CD4-positive, alpha-beta T cell (primary cell): Measurements from ENCODE around the gene RUNX3. TPM values are rescaled to one million over a fixed set of nuclear protein-coding genes. Genes with fewer than 3 reads are reported as not detected.
A peak's percentile ranks its signal among the peaks of the same experiment; 100 is the strongest.

ENCODE experiments used
- ATAC-seq: fragments of 200-7000 bp; cut with Tn5 transposase; one replicate; pipeline ENCODE4 v1.10.0; 2022; ENCODE audit warnings: mild to moderate bottlenecking; ENCODE audit not compliant: poor library complexity
- CTCF ChIA-PET: fragments of 350-600 bp; sonication (Branson Sonifier 250); formaldehyde crosslinking; loops from one replicate; lab custom pipeline; 2021; ENCODE audit warnings: antibody characterized with exemption, inconsistent platforms; lab: Charles Lee
- POLR2A ChIA-PET: fragments of 350-600 bp; sonication (Branson Sonifier 250); formaldehyde crosslinking; loops from one replicate; lab custom pipeline; 2021; ENCODE audit warnings: antibody characterized with exemption, inconsistent platforms; lab: Charles Lee
- DNase-seq, 14 experiments: peaks; one replicate each; pipeline ENCODE4 v3.0.0-alpha.2; 2013 to 2020; ENCODE audit warnings: mixed read lengths in 2 of 14
- H3K27ac ChIP-seq, 2 donors: one replicate each; pipeline versions ENCODE4 v1.5.1 to v1.7.0; 2013; ENCODE audit warnings: low read length in 2 of 2, low read depth in 1 of 2, mild to moderate bottlenecking in 1 of 2
- H3K27me3 ChIP-seq, 2 experiments: 1 replicate in 1 of 2; 2 replicates in 1 of 2; pipeline versions ENCODE4 v1.6.1 to v1.7.0; 2013; ENCODE audit warnings: low read length in 2 of 2, control low read depth in 1 of 2, mild to moderate bottlenecking in 1 of 2, moderate library complexity in 1 of 2; ENCODE audit not compliant: insufficient read depth in 2 of 2, control insufficient read depth in 1 of 2
- H3K36me3 ChIP-seq: one replicate; pipeline ENCODE4 v1.6.1; 2013; ENCODE audit warnings: low read length, control low read depth; ENCODE audit not compliant: insufficient read depth
- H3K4me1 ChIP-seq: one replicate; pipeline ENCODE4 v1.6.1; 2013; ENCODE audit warnings: low read length, control low read depth; ENCODE audit not compliant: insufficient read depth
- H3K4me3 ChIP-seq: one replicate; pipeline ENCODE4 v1.5.1; 2013; ENCODE audit warnings: mild to moderate bottlenecking, low read length, moderate library complexity
- H3K9me3 ChIP-seq, 2 experiments: 1 replicate in 1 of 2; 2 replicates in 1 of 2; pipeline versions ENCODE4 v1.6.1 to v1.7.0; 2013; ENCODE audit warnings: low read length in 2 of 2, mild to moderate bottlenecking in 2 of 2, control low read depth in 1 of 2, moderate library complexity in 1 of 2; ENCODE audit not compliant: control insufficient read depth in 1 of 2, insufficient read depth in 1 of 2
- H3K27ac Mint-ChIP-seq: one replicate; pipeline ENCODE4 v1.8.0; 2020; ENCODE audit warnings: mixed read lengths
- H3K27me3 Mint-ChIP-seq: one replicate; pipeline ENCODE4 v1.8.0; 2021; ENCODE audit warnings: mixed read lengths
- H3K36me3 Mint-ChIP-seq: one replicate; pipeline ENCODE4 v1.8.0; 2021; ENCODE audit warnings: low read depth, mixed read lengths
- H3K4me1 Mint-ChIP-seq: one replicate; pipeline ENCODE4 v1.8.0; 2021; ENCODE audit warnings: low read depth, mixed read lengths
- H3K4me3 Mint-ChIP-seq: one replicate; pipeline ENCODE4 v1.8.0; 2020; ENCODE audit warnings: mild to moderate bottlenecking, mixed read lengths
- H3K9me3 Mint-ChIP-seq: one replicate; pipeline ENCODE4 v1.8.0; 2020; ENCODE audit warnings: mixed read lengths
- intact Hi-C, 2 experiments: fragments of 100-400 bp; cut with DNase I in 1 of 2; cut with micrococcal nuclease in 1 of 2; formaldehyde crosslinking; loops; one replicate each; pipeline versions ENCODE4 v1.15.1 to v1.9.0; 2023 to 2025; cut with DNase I, micrococcal nuclease
- total RNA-seq, 174 experiments: library from RNA in 2 of 174; stranded (reverse) in 2 of 174; gene quantifications; one replicate each; pipeline ENCODE4 v1.2.3 and lab custom pipeline; 2021 to 2026
- TF ChIP-seq, protein P1 (sequence below): fragments of 200-600 bp; IDR thresholded peaks from one replicate; pipeline ENCODE4 v1.8.0; 2022; ENCODE audit warnings: antibody characterized with exemption, mild to moderate bottlenecking

RUNX3 gene
- total RNA-seq, 2 experiments from 2014 or later = 202 to 209 TPM

DNA sequence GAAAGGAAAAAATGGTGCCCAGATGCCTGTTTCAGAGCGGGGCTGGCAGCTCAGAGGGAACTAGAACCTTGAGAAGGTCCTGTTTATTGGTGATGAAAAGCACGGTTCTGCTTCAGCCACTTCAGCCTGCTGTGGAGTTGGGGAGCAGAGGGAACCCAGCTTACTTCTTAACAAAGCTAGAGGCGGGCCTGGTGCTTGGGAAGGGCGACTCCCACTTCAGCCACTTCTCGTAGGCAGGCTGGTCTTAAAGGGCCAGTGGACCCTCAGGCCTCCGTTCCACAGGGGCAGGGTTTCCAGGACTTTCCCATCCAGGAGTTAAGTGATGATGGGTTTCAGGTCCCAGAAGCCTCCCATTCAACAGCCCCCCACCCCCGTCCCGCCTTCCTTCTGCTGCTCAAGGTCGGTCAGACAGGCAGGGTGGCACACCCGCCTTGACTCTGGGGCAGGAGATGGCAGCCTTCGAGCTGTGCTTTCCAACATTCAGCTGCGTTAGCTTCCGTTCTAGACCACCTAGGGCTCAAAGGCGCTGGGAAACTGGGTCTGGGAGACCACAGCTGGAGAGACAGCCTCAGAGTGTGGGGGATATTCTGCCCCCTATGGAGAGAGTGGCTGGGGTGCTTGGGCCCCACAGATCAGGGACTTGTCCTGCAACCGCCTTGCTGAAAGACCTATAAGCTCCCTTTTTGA lies 3.4 kb downstream of the RUNX3 start:
- POLR2A ChIA-PET = interaction anchor here (0.6 to 8.3 kb wide), 12 partner anchors 8 to 848 kb away, joined by 3 to 121 read pairs (median 3); partner anchors contain the start of genes CLIC4 and RSRP1
- TF ChIP-seq, protein P1, sequence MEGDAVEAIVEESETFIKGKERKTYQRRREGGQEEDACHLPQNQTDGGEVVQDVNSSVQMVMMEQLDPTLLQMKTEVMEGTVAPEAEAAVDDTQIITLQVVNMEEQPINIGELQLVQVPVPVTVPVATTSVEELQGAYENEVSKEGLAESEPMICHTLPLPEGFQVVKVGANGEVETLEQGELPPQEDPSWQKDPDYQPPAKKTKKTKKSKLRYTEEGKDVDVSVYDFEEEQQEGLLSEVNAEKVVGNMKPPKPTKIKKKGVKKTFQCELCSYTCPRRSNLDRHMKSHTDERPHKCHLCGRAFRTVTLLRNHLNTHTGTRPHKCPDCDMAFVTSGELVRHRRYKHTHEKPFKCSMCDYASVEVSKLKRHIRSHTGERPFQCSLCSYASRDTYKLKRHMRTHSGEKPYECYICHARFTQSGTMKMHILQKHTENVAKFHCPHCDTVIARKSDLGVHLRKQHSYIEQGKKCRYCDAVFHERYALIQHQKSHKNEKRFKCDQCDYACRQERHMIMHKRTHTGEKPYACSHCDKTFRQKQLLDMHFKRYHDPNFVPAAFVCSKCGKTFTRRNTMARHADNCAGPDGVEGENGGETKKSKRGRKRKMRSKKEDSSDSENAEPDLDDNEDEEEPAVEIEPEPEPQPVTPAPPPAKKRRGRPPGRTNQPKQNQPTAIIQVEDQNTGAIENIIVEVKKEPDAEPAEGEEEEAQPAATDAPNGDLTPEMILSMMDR = no peak
- Mint-ChIP-seq H3K9me3 (no peaks in the 10 kb centered on the region), H3K27ac (peak overlapping the region; percentile 98), H3K4me1 (peaks cover 75% of the 10 kb centered on the region), H3K4me3 (peak overlapping the region; percentile 99), H3K36me3 (peaks cover 71% of the 10 kb centered on the region), H3K27me3 (no peaks in the 10 kb centered on the region)
- Histone ChIP-seq H3K4me3 (peak overlapping the region; percentile 83), H3K27ac (peak overlapping the region; percentile 55 to 91), H3K4me1 (peaks cover 81% of the 10 kb centered on the region), H3K27me3 (no peaks in the 10 kb centered on the region), H3K9me3 (no peaks in the 10 kb centered on the region), H3K36me3 (peaks cover 49% of the 10 kb centered on the region)
- ATAC-seq = no peak
- CTCF ChIA-PET = interaction anchor here (0.6 to 2.9 kb wide), 3 partner anchors 14 to 111 kb away, joined by 5 to 10 read pairs (median 9); no protein-coding TSS in a partner anchor
- DNase-seq = peak in 3 of 14 experiments; percentile 36 to 52 (median 50)
- intact Hi-C loops = no loop called here

DNA sequence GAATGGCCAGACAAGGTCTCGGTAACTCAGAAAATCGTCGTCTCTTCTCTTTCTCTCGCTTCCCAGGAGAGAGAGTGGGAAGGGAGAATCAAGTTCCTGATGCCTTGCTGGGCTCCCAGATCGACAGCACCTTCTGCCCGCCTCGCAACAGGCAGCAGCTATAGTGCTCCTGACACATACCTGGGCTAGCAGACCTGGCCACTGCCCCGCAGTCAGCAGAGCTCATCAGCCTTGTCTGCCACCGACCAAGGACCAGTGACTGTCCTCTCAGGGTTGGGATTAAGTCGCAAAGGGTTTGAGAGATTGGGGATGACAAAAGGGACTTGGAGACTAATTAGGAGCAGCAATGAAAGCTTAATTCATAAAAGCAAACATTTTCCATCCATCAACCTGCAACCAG lies 4.1 kb downstream of the RUNX3 start:
- H3K27me3 ChIP-seq = no peaks in the 10 kb centered on the region
- H3K4me1 ChIP-seq = peaks cover 81% of the 10 kb centered on the region
- H3K27me3 Mint-ChIP-seq = no peaks in the 10 kb centered on the region
- intact Hi-C loops = loop anchor here in 1 of 2 experiments (1.0 kb wide), 1 partner anchor 78 kb away; no protein-coding TSS in a partner anchor
- ChIA-PET POLR2A (interaction anchor here (1.0 to 8.3 kb wide), 8 partner anchors 9 to 321 kb away, joined by 3 to 121 read pairs (median 4); partner anchors contain the start of gene RSRP1), CTCF (interaction anchor here (0.7 to 2.9 kb wide), 3 partner anchors 15 to 111 kb away, joined by 3 to 10 read pairs (median 9); no protein-coding TSS in a partner anchor)
- peak overlapping the region; percentile 73 to 91 for H3K27ac ChIP-seq
- peaks cover 79% of the 10 kb centered on the region for H3K36me3 Mint-ChIP-seq
- no peaks in the 10 kb centered on the region for H3K9me3 ChIP-seq
- no peaks in the 10 kb centered on the region for H3K9me3 Mint-ChIP-seq
- peak overlapping the region; percentile 99 for H3K4me3 Mint-ChIP-seq
- peak in 1 of 14 experiments; percentile 29 for DNase-seq
- H3K27ac Mint-ChIP-seq = peak overlapping the region; percentile 98
- H3K4me3 ChIP-seq = peak overlapping the region; percentile 83
- peaks cover 75% of the 10 kb centered on the region for H3K4me1 Mint-ChIP-seq
- H3K36me3 ChIP-seq = peaks cover 57% of the 10 kb centered on the region
- TF ChIP-seq, protein P1 = no peak
- ATAC-seq = no peak

DNA sequence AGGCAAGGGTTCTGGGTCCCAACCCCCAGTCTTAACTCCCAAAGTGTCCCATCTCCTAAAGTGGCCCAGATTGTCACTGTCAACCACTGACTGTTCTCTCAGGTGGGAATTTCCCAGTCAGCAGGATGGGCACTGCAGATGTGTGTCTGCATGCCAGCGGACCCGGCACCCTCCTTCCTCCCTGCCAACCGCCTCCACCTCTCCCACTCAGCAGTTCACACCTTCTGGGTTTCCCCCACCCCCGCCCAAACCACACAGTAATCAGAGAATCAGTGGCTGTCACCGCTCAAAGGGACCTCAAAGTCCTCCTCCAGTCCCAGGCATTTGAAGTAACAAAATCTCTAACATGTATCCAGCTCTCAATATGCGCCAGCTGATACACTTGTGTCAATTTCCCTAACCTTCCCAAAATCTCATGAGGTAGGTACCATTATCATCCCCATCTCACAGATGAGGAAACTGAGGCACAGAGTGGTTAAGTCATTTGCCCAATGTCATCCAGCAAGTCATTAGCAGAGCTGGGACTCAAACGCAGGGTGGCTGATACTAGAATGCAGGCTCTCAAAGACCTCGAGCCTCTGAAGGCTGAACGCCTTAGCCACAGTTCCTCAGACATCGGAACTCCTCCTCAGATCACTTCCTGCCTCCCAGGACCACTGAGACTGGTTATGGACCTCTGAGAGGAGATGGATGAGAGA lies 4.8 kb downstream of the RUNX3 start:
- intact Hi-C loops = loop anchor here in 1 of 2 experiments (1.0 kb wide), 1 partner anchor 77 kb away; no protein-coding TSS in a partner anchor
- Mint-ChIP-seq H3K36me3 (peaks cover 86% of the 10 kb centered on the region), H3K9me3 (no peaks in the 10 kb centered on the region), H3K27ac (peak overlapping the region; percentile 98), H3K4me1 (peaks cover 76% of the 10 kb centered on the region), H3K4me3 (peak overlapping the region; percentile 99), H3K27me3 (no peaks in the 10 kb centered on the region)
- CTCF ChIA-PET = interaction anchor here (0.7 to 2.9 kb wide), 3 partner anchors 14 to 112 kb away, joined by 3 to 10 read pairs (median 9); no protein-coding TSS in a partner anchor
- Histone ChIP-seq H3K27ac (peak overlapping the region; percentile 73 to 91), H3K27me3 (no peaks in the 10 kb centered on the region), H3K4me1 (peaks cover 81% of the 10 kb centered on the region), H3K9me3 (no peaks in the 10 kb centered on the region), H3K4me3 (peak overlapping the region; percentile 83), H3K36me3 (peaks cover 64% of the 10 kb centered on the region)
- POLR2A ChIA-PET = interaction anchor here (0.7 to 8.3 kb wide), 9 partner anchors 10 to 1277 kb away, joined by 3 to 121 read pairs (median 4); partner anchors contain the start of gene RSRP1
- DNase-seq (peak; percentile 52 to 98 (median 70)), ATAC-seq (peak; percentile 57)
- TF ChIP-seq, protein P1 = no peak
